Measurements from ENCODE around the gene ENAH. TPM values are rescaled to one million over a fixed set of nuclear protein-coding genes. Genes with fewer than 3 reads are reported as not detected.

ENAH gene
- total and polyA plus RNA-seq, 9 of the 15 experiments (the other 6 are each of a cell fraction or from before 2014, with no cell fraction given) = 0.03 to 1.2 (median 0.15) TPM

GRCh38 chr1:225593414-225593813 is 59.5 kb downstream of the ENAH start (continued):
- TF ChIP-seq, protein P1, sequence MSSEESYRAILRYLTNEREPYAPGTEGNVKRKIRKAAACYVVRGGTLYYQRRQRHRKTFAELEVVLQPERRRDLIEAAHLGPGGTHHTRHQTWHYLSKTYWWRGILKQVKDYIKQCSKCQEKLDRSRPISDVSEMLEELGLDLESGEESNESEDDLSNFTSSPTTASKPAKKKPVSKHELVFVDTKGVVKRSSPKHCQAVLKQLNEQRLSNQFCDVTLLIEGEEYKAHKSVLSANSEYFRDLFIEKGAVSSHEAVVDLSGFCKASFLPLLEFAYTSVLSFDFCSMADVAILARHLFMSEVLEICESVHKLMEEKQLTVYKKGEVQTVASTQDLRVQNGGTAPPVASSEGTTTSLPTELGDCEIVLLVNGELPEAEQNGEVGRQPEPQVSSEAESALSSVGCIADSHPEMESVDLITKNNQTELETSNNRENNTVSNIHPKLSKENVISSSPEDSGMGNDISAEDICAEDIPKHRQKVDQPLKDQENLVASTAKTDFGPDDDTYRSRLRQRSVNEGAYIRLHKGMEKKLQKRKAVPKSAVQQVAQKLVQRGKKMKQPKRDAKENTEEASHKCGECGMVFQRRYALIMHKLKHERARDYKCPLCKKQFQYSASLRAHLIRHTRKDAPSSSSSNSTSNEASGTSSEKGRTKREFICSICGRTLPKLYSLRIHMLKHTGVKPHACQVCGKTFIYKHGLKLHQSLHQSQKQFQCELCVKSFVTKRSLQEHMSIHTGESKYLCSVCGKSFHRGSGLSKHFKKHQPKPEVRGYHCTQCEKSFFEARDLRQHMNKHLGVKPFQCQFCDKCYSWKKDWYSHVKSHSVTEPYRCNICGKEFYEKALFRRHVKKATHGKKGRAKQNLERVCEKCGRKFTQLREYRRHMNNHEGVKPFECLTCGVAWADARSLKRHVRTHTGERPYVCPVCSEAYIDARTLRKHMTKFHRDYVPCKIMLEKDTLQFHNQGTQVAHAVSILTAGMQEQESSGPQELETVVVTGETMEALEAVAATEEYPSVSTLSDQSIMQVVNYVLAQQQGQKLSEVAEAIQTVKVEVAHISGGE (CRISPR knock-in tag; IDR thresholded peaks at IDR 0.05) = no peak

DNA sequence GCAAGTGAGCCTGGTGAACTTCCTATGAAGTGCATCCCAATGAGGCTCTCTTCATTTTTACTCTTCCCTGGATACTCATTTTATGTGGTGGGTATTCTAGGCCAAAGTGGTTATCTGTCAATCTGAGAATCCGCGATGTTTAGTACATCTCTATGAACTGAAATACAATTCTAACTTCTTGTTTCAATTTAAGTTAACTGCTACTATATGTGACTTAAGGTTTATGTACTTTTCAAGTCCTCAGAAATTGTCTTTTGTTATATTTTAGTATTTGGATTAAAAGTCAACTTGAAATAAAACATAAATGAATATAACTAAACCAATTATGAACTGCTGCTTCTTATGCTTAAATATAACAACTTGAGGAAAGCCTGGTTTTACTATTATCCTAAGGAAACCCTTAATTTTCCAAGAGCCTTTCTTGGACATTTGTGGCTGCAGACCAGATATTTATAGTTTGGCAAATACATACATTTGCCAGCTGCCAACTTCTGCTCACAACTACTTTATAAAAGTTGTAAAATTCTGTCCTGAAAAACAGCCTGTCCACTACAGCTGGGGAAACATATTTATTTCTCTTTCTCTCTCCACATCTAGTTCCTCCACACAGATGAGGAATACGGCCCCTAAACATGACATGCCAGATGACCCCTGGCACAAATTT is 60.4 kb downstream of the ENAH start:
- H3K4me2 ChIP-seq (ENCODE audit: insufficient read depth, low read length) = no peak overlapping the region
- H3K4me1 ChIP-seq (replicated peaks in 1 of 2; ENCODE audit: control insufficient read depth in 2 of 2, insufficient read depth in 2 of 2, low read length in 2 of 2) = no peaks in the 10 kb centered on the region
- CTCF ChIA-PET (ENCODE audit: low intra/inter-chr PET ratio) = no interaction called here
- no TSS peak for BruUV-seq (replicated peaks)
- no peaks in the 10 kb centered on the region for H3K36me3 ChIP-seq (ENCODE audit: control insufficient read depth, insufficient read depth, low read length)
- H3K9me1 ChIP-seq (ENCODE audit: control insufficient read depth, insufficient read depth, low read length) = no peaks in the 10 kb centered on the region
- POLR2A ChIA-PET = no interaction called here
- 0% methylated on average over 3 of the region's 3 CpGs for WGBS (ENCODE audit: insufficient coverage, low coverage, missing lambda C conversion rate)
- DNase-seq (ENCODE audit: extremely low read depth in 1 of 4, low spot score in 3 of 4) = no peak
- no peak overlapping the region for H3K9ac ChIP-seq (ENCODE audit: insufficient read depth in 1 of 2, low read depth in 2 of 2, low read length in 2 of 2)
- H2AFZ ChIP-seq (ENCODE audit: low read depth, low read length) = no peak overlapping the region
- no peak overlapping the region for H3K4me3 ChIP-seq
- ATAC-seq = no peak
- in situ Hi-C loops (cut with MboI) = no loop called here
- intact Hi-C loops (cut with micrococcal nuclease) = no loop called here
- no peak overlapping the region for H3K27ac ChIP-seq (ENCODE audit: extremely low read depth, low read depth, low read length)
- no peaks in the 10 kb centered on the region for H3K9me3 ChIP-seq (replicated peaks; ENCODE audit: control insufficient read depth, insufficient read depth, low read depth, low read length)
- no peaks in the 10 kb centered on the region for H3K79me2 ChIP-seq (ENCODE audit: control insufficient read depth, insufficient read depth, low read length)
- TF ChIP-seq NR1H2 (CRISPR knock-in tag; IDR thresholded peaks at IDR 0.05) (no peak), ZNF324 (CRISPR knock-in tag; IDR thresholded peaks at IDR 0.05) (no peak), ZNF12 (CRISPR knock-in tag; IDR thresholded peaks at IDR 0.05) (no peak), ZBTB17 (CRISPR knock-in tag; IDR thresholded peaks at IDR 0.05) (no peak), BACH1 (tag; IDR thresholded peaks at IDR 0.05) (no peak), LEF1 (IDR thresholded peaks at IDR 0.05) (no peak), TAL1 (IDR thresholded peaks at IDR 0.05) (no peak), KAT2B (IDR thresholded peaks at IDR 0.05; ENCODE audit: low read depth, low read length) (no peak), TRIM28 (IDR thresholded peaks at IDR 0.05) (no peak), CCNT2 (IDR thresholded peaks at IDR 0.05; ENCODE audit: borderline replicate concordance, extremely low read depth, insufficient read length, low read depth, low read length) (no peak), STAG1 (CRISPR knock-in tag; IDR thresholded peaks at IDR 0.05; ENCODE audit: borderline replicate concordance) (no peak), ZNF561 (CRISPR knock-in tag; conservative IDR thresholded peaks at IDR 0.05) (no peak)
- TF ChIP-seq, protein P2, sequence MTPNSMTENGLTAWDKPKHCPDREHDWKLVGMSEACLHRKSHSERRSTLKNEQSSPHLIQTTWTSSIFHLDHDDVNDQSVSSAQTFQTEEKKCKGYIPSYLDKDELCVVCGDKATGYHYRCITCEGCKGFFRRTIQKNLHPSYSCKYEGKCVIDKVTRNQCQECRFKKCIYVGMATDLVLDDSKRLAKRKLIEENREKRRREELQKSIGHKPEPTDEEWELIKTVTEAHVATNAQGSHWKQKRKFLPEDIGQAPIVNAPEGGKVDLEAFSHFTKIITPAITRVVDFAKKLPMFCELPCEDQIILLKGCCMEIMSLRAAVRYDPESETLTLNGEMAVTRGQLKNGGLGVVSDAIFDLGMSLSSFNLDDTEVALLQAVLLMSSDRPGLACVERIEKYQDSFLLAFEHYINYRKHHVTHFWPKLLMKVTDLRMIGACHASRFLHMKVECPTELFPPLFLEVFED (CRISPR knock-in tag; conservative IDR thresholded peaks at IDR 0.05) = no peak
- no peak for FAIRE-seq
- no peaks in the 10 kb centered on the region for H4K20me1 ChIP-seq (replicated peaks; ENCODE audit: control insufficient read depth, insufficient read depth, low read length)
- H3K27me3 ChIP-seq (ENCODE audit: control insufficient read depth in 2 of 2, insufficient read depth in 2 of 2, low read length in 2 of 2) = peaks cover 10 to 11% of the 10 kb centered on the region in 2 experiments
